HG03378 (cell line): ENCODE results near the gene BTBD6.
"Not testable (repeated sequence)": the region's sequence is repeated elsewhere in the genome, so short reads cannot be mapped to it uniquely, and the experiment has no call there.

ENCODE experiments used
- ATAC-seq: cut with Tn5 transposase; IDR thresholded peaks from one replicate; pipeline ENCODE4 v1.9.1; 2021; ENCODE audit warnings: mild to moderate bottlenecking, moderate library complexity; ENCODE audit not compliant: unreplicated experiment

Gene BTBD6

GRCh38 chr14:105292826-105293711, 44.7 kb downstream of the BTBD6 start:
- no peak for ATAC-seq

GRCh38 chr14:105294142-105294597, 45.8 kb downstream of the BTBD6 start:
- ATAC-seq: no peak

- not testable (repeated sequence) for ATAC-seq
These were observed 49.0 kb downstream of the BTBD6 start for GRCh38 chr14:105297311-105297710.

GRCh38 chr14:105299654-105300541, 51.6 kb downstream of the BTBD6 start:
- peak; percentile 12 for ATAC-seq
